ENCODE results near the gene GSTO2. TPM values are rescaled to one million over a fixed set of nuclear protein-coding genes. Genes with fewer than 3 reads are reported as not detected.

The GSTO2 gene
- total RNA-seq, 2 experiments from 2014 or later, result 0.96 to 1.3 TPM

GRCh38 chr10:104276192-104276591, 7.2 kb downstream of the GSTO2 start:
- CTCF ChIA-PET, result interaction anchor here (0.9 to 13.0 kb wide), 5 partner anchors 13 to 78 kb away, joined by 4 to 154 read pairs (median 26); partner anchors contain the start of gene CFAP58
- Mint-ChIP-seq H3K27me3 (peaks cover 24% of the 10 kb centered on the region), H3K9me3 (ENCODE audit: low read depth) (no peaks in the 10 kb centered on the region), H3K27ac (no peak overlapping the region), H3K36me3 (no peaks in the 10 kb centered on the region), H3K4me3 (no peak overlapping the region), H3K4me1 (peaks cover 7% of the 10 kb centered on the region)
- no peak for ATAC-seq
- no peak for DNase-seq

- CTCF ChIA-PET, result interaction anchor here (1.8 to 13.0 kb wide), 3 partner anchors 12 to 76 kb away, joined by 5 to 154 read pairs (median 12); partner anchors contain the start of gene CFAP58
- Mint-ChIP-seq H3K27me3 (peaks cover 35% of the 10 kb centered on the region), H3K36me3 (no peaks in the 10 kb centered on the region), H3K27ac (no peak overlapping the region), H3K4me3 (no peak overlapping the region), H3K4me1 (peaks cover 7% of the 10 kb centered on the region), H3K9me3 (ENCODE audit: low read depth) (no peaks in the 10 kb centered on the region)
- DNase-seq, result no peak
- ATAC-seq, result no peak
Measured at GRCh38 chr10:104277785-104278184, 8.8 kb downstream of the GSTO2 start.

- no peak for DNase-seq
- Mint-ChIP-seq H3K4me1 (peaks cover 2% of the 10 kb centered on the region), H3K9me3 (ENCODE audit: low read depth) (no peaks in the 10 kb centered on the region), H3K36me3 (no peaks in the 10 kb centered on the region), H3K27ac (no peak overlapping the region), H3K27me3 (peaks cover 31% of the 10 kb centered on the region), H3K4me3 (no peak overlapping the region)
- CTCF ChIA-PET, result interaction anchor here (0.9 to 13.0 kb wide), 5 partner anchors 10 to 71 kb away, joined by 3 to 154 read pairs (median 3); partner anchors contain the start of gene ITPRIP
- ATAC-seq, result no peak
Measured at GRCh38 chr10:104279550-104280259, 10.7 kb downstream of the GSTO2 start.

GRCh38 chr10:104281694-104282093, 12.7 kb downstream of the GSTO2 start:
- CTCF ChIA-PET, result interaction anchor here (1.0 to 2.6 kb wide), 2 partner anchors 8 to 69 kb away, joined by 3 to 16 read pairs; no protein-coding TSS in a partner anchor
- Mint-ChIP-seq H3K27me3 (peaks cover 21% of the 10 kb centered on the region), H3K4me1 (no peaks in the 10 kb centered on the region), H3K4me3 (no peak overlapping the region), H3K36me3 (no peaks in the 10 kb centered on the region), H3K27ac (no peak overlapping the region), H3K9me3 (ENCODE audit: low read depth) (no peaks in the 10 kb centered on the region)
- ATAC-seq (no peak), DNase-seq (no peak)

GRCh38 chr10:104284846-104285245, 15.9 kb downstream of the GSTO2 start:
- no peaks in the 10 kb centered on the region for H3K36me3 Mint-ChIP-seq
- H3K27me3 Mint-ChIP-seq, result peaks cover 37% of the 10 kb centered on the region
- DNase-seq (no peak), ATAC-seq (no peak)
- H3K9me3 Mint-ChIP-seq (ENCODE audit: low read depth), result no peaks in the 10 kb centered on the region
- no peak overlapping the region for H3K27ac Mint-ChIP-seq
- H3K4me1 Mint-ChIP-seq, result no peaks in the 10 kb centered on the region
- CTCF ChIA-PET, result interaction anchor here (1.2 to 11.9 kb wide), 3 partner anchors 9 to 62 kb away, joined by 3 to 290 read pairs (median 154); partner anchors contain the start of gene GSTO2
- H3K4me3 Mint-ChIP-seq, result no peak overlapping the region

- CTCF ChIA-PET, result interaction anchor here (0.9 to 11.9 kb wide), 4 partner anchors 9 to 60 kb away, joined by 3 to 290 read pairs (median 80); partner anchors contain the start of gene GSTO2
- ATAC-seq, result no peak
Measured at GRCh38 chr10:104286939-104287338, 18.0 kb downstream of the GSTO2 start.

GRCh38 chr10:104288355-104288754, 19.4 kb downstream of the GSTO2 start:
- CTCF ChIA-PET, result interaction anchor here (8.9 to 11.9 kb wide), 2 partner anchors 14 to 58 kb away, joined by 154 to 290 read pairs; partner anchors contain the start of gene GSTO2
- Mint-ChIP-seq H3K36me3 (no peaks in the 10 kb centered on the region), H3K27me3 (peaks cover 38% of the 10 kb centered on the region), H3K4me3 (no peak overlapping the region), H3K27ac (no peak overlapping the region), H3K4me1 (peaks cover 11% of the 10 kb centered on the region), H3K9me3 (ENCODE audit: low read depth) (no peaks in the 10 kb centered on the region)
- ATAC-seq (no peak), DNase-seq (no peak)

More at GRCh38 chr10:104286939-104287338, 18.0 kb downstream of the GSTO2 start:
- peaks cover 5% of the 10 kb centered on the region for H3K4me1 Mint-ChIP-seq
- H3K4me3 Mint-ChIP-seq, result no peak overlapping the region
- DNase-seq, result no peak
- no peaks in the 10 kb centered on the region for H3K9me3 Mint-ChIP-seq (ENCODE audit: low read depth)
- no peaks in the 10 kb centered on the region for H3K36me3 Mint-ChIP-seq
- no peak overlapping the region for H3K27ac Mint-ChIP-seq
- H3K27me3 Mint-ChIP-seq, result peaks cover 39% of the 10 kb centered on the region

GRCh38 chr10:104291439-104291951, 22.5 kb downstream of the GSTO2 start:
- Mint-ChIP-seq H3K4me1 (peaks cover 12% of the 10 kb centered on the region), H3K36me3 (no peaks in the 10 kb centered on the region), H3K4me3 (no peak overlapping the region), H3K27me3 (peaks cover 37% of the 10 kb centered on the region), H3K9me3 (ENCODE audit: low read depth) (no peaks in the 10 kb centered on the region), H3K27ac (no peak overlapping the region)
- CTCF ChIA-PET, result interaction anchor here (0.6 to 11.9 kb wide), 21 partner anchors 8 to 334 kb away, joined by 3 to 290 read pairs (median 5); partner anchors contain the start of genes CFAP58, GSTO1, GSTO2 and ITPRIP
- DNase-seq (peak; percentile 90), ATAC-seq (peak; percentile 100)

GRCh38 chr10:104293011-104293410, 24.0 kb downstream of the GSTO2 start:
- H3K4me1 Mint-ChIP-seq, result peaks cover 12% of the 10 kb centered on the region
- no peak overlapping the region for H3K27ac Mint-ChIP-seq
- ATAC-seq (no peak), DNase-seq (no peak)
- CTCF ChIA-PET, result interaction anchor here (1.1 to 11.9 kb wide), 8 partner anchors 14 to 61 kb away, joined by 4 to 290 read pairs (median 48); partner anchors contain the start of genes CFAP58, GSTO2 and ITPRIP
- H3K4me3 Mint-ChIP-seq, result no peak overlapping the region
- no peaks in the 10 kb centered on the region for H3K9me3 Mint-ChIP-seq (ENCODE audit: low read depth)
- peaks cover 30% of the 10 kb centered on the region for H3K27me3 Mint-ChIP-seq
- no peaks in the 10 kb centered on the region for H3K36me3 Mint-ChIP-seq

- CTCF ChIA-PET, result interaction anchor here (0.8 to 11.9 kb wide), 11 partner anchors 9 to 60 kb away, joined by 3 to 290 read pairs (median 20); partner anchors contain the start of genes CFAP58, GSTO2 and ITPRIP
- Mint-ChIP-seq H3K27ac (no peak overlapping the region), H3K4me3 (no peak overlapping the region), H3K9me3 (ENCODE audit: low read depth) (no peaks in the 10 kb centered on the region), H3K4me1 (peaks cover 12% of the 10 kb centered on the region), H3K36me3 (no peaks in the 10 kb centered on the region), H3K27me3 (peaks cover 23% of the 10 kb centered on the region)
- ATAC-seq, result no peak
- DNase-seq, result no peak
Measured at GRCh38 chr10:104293781-104294321, 24.9 kb downstream of the GSTO2 start.

- DNase-seq, result no peak
- Mint-ChIP-seq H3K36me3 (no peaks in the 10 kb centered on the region), H3K4me1 (peaks cover 17% of the 10 kb centered on the region), H3K4me3 (no peak overlapping the region), H3K27me3 (peaks cover 4% of the 10 kb centered on the region), H3K27ac (no peak overlapping the region), H3K9me3 (ENCODE audit: low read depth) (no peaks in the 10 kb centered on the region)
- CTCF ChIA-PET, result interaction anchor here (2.2 to 11.9 kb wide), 5 partner anchors 9 to 57 kb away, joined by 7 to 290 read pairs (median 19); partner anchors contain the start of gene CFAP58
- no peak for ATAC-seq
Measured at GRCh38 chr10:104296687-104297436, 27.9 kb downstream of the GSTO2 start.

- Mint-ChIP-seq H3K4me1 (peaks cover 13% of the 10 kb centered on the region), H3K4me3 (no peak overlapping the region), H3K27ac (no peak overlapping the region), H3K9me3 (ENCODE audit: low read depth) (no peaks in the 10 kb centered on the region), H3K36me3 (no peaks in the 10 kb centered on the region), H3K27me3 (peaks cover 3% of the 10 kb centered on the region)
- CTCF ChIA-PET, result interaction anchor here (0.6 to 3.7 kb wide), 5 partner anchors 9 to 53 kb away, joined by 3 to 30 read pairs (median 4); no protein-coding TSS in a partner anchor
- ATAC-seq, result no peak
- DNase-seq, result no peak
Measured at GRCh38 chr10:104297697-104298660, 29.0 kb downstream of the GSTO2 start.

All from activated CD8-positive, alpha-beta memory T cell treated with anti-CD3 and anti-CD28 coated beads, Interleukin-2, amount 10 ng/mL, durations not matched to agents 7 days and 5 days (primary cell).